Measurements from ENCODE around the gene PPT2.

DNA sequence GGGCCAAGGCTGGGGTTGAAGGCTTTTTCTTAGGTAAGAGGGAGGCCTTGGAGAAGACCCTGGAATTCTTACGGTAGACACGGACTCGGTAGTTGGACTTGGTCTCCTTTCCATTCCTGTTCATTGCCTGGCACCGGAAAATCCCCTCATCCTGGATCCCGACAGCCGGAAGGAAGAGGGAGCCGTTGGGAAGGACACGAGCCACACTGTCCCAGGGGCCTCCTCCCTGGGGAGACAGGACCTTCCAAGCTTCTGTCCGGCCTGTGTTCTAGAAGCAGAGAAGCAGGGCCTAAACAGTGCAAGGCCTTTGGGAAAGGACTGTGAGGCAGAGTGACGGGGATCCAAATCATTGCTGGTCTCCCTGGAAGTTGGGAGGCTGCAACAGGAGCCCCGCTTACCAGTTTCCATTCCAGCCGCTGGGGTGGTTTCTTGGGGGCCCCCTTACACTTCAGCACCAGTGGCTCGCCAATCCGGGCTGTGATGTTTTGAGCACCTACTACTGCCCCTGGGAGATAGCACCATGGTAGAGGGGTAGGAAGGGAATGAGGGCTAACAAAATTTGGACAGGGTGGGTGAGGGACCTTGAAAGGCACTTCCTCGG lies 29.6 kb downstream of the PPT2 start:
- TF ChIP-seq, protein P1, sequence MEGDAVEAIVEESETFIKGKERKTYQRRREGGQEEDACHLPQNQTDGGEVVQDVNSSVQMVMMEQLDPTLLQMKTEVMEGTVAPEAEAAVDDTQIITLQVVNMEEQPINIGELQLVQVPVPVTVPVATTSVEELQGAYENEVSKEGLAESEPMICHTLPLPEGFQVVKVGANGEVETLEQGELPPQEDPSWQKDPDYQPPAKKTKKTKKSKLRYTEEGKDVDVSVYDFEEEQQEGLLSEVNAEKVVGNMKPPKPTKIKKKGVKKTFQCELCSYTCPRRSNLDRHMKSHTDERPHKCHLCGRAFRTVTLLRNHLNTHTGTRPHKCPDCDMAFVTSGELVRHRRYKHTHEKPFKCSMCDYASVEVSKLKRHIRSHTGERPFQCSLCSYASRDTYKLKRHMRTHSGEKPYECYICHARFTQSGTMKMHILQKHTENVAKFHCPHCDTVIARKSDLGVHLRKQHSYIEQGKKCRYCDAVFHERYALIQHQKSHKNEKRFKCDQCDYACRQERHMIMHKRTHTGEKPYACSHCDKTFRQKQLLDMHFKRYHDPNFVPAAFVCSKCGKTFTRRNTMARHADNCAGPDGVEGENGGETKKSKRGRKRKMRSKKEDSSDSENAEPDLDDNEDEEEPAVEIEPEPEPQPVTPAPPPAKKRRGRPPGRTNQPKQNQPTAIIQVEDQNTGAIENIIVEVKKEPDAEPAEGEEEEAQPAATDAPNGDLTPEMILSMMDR (IDR thresholded peaks at IDR 0.05), result no peak
- no peak for TF ChIP-seq POLR2A (IDR thresholded peaks at IDR 0.05)
- TF ChIP-seq EP300 (IDR thresholded peaks at IDR 0.05), result no peak
